Liver (tissue), 3 donors: ENCODE data around the gene CACNA1C.

ENCODE experiments used
- ATF3 ChIP-seq: IDR thresholded peaks from 2 replicates; pipeline ENCODE4 v1.6.1; 2016; ENCODE audit warnings: antibody characterized with exemption
- CTCF ChIP-seq: fragments of 150-350 bp; IDR thresholded peaks from 2 replicates; pipeline ENCODE4 v1.5.1; 2017; ENCODE audit warnings: improper control_type of control experiment, low read depth, low read length; ENCODE audit not compliant: missing input control
- EGR1 ChIP-seq, 2 donors: IDR thresholded peaks; 2 replicates each; pipeline ENCODE4 v1.6.1; 2016 to 2018; ENCODE audit warnings: antibody characterized with exemption in 2 of 2, low read depth in 2 of 2
- FOXA1 ChIP-seq: IDR thresholded peaks from 2 replicates; pipeline ENCODE4 v1.6.1; 2016; ENCODE audit warnings: antibody characterized with exemption
- HNF4A ChIP-seq, 2 donors: conservative IDR thresholded peaks; 2 replicates each; pipeline ENCODE4 v1.6.1; 2016; ENCODE audit warnings: antibody characterized with exemption in 2 of 2, mild to moderate bottlenecking in 2 of 2
- RAD21 ChIP-seq, 2 donors: IDR thresholded peaks; 2 replicates each; pipeline ENCODE4 v1.6.1; 2016; ENCODE audit warnings: antibody characterized with exemption in 2 of 2, mild to moderate bottlenecking in 2 of 2
- SP1 ChIP-seq: IDR thresholded peaks from 2 replicates; pipeline ENCODE4 v1.6.1; 2018; ENCODE audit warnings: antibody characterized with exemption, mild to moderate bottlenecking
- TAF1 ChIP-seq: conservative IDR thresholded peaks from 2 replicates; pipeline ENCODE4 v1.6.1; 2016; ENCODE audit warnings: antibody characterized with exemption, mild to moderate bottlenecking
- YY1 ChIP-seq: IDR thresholded peaks from 2 replicates; pipeline ENCODE4 v1.6.1; 2016; ENCODE audit warnings: antibody characterized with exemption, mild to moderate bottlenecking
- donor health status: healthy.
- donor health status: healthy.

- TF ChIP-seq EGR1 (IDR thresholded peaks at IDR 0.05; ENCODE audit: low read depth in 2 of 2) (no peak), YY1 (no peak), CTCF (no peak), SP1 (no peak), TAF1 (no peak), HNF4A (conservative IDR thresholded peaks at IDR 0.05) (no peak), FOXA1 (no peak), RAD21 (IDR thresholded peaks at IDR 0.05) (no peak), ATF3 (no peak)
Measured at GRCh38 chr12:2589381-2589780, 536.6 kb downstream of the CACNA1C start.
